Karpas-422 (cell line): ENCODE measurements around the gene DHRS7B. TPM values are rescaled to one million over a fixed set of nuclear protein-coding genes. Genes with fewer than 3 reads are reported as not detected.
A peak's percentile ranks its signal among the peaks of the same experiment; 100 is the strongest.

Experiments used
- DNase-seq: peaks from one replicate; pipeline ENCODE4 v3.0.0-alpha.2; 2015
- H2AFZ ChIP-seq: fragments of 200-600 bp; sonication (generic); 2 replicates; pipeline ENCODE4 v1.6.1; 2014; ENCODE audit warnings: antibody characterized with exemption, low read length, mixed read lengths
- H3K27ac ChIP-seq: fragments of 200-600 bp; sonication (generic); 2 replicates; pipeline ENCODE4 v1.5.1; 2014; ENCODE audit warnings: mild to moderate bottlenecking, low read length, moderate library complexity
- H3K27me3 ChIP-seq: fragments of 200-600 bp; sonication (generic); 2 replicates; pipeline ENCODE4 v1.6.1; 2014; ENCODE audit warnings: low read length, mixed read lengths
- H3K36me3 ChIP-seq: fragments of 200-600 bp; sonication (generic); 2 replicates; pipeline ENCODE4 v1.6.1; 2014; ENCODE audit warnings: low read length, mixed read lengths; ENCODE audit not compliant: insufficient read depth
- H3K4me1 ChIP-seq: fragments of 200-600 bp; sonication (generic); 2 replicates; pipeline ENCODE4 v1.6.1; 2014; ENCODE audit warnings: mild to moderate bottlenecking, low read length, mixed read lengths
- H3K4me2 ChIP-seq: fragments of 200-600 bp; sonication (generic); 2 replicates; pipeline ENCODE4 v1.6.1; 2014; ENCODE audit warnings: low read length, low read depth, mild to moderate bottlenecking; ENCODE audit not compliant: poor library complexity, severe bottlenecking
- H3K4me3 ChIP-seq: fragments of 200-600 bp; sonication (generic); 2 replicates; pipeline ENCODE4 v1.5.1; 2014; ENCODE audit warnings: mild to moderate bottlenecking, antibody characterized with exemption, low read length, mixed read lengths
- H3K79me2 ChIP-seq: fragments of 200-600 bp; sonication (generic); 2 replicates; pipeline ENCODE4 v1.6.1; 2014; ENCODE audit warnings: mild to moderate bottlenecking, low read length, mixed read lengths
- H3K9ac ChIP-seq: fragments of 200-600 bp; sonication (generic); 2 replicates; pipeline ENCODE4 v1.6.0; 2014; ENCODE audit warnings: low read length
- H3K9me2 ChIP-seq: fragments of 200-600 bp; sonication (generic), shearing (Covaris generic); replicated peaks from 2 replicates; pipeline ENCODE4 v1.6.0; 2014; ENCODE audit warnings: mild to moderate bottlenecking, low read length, moderate library complexity; ENCODE audit not compliant: insufficient read depth
- H3K9me3 ChIP-seq: fragments of 300-700, 200-600 bp; sonication (generic); 2 replicates; pipeline ENCODE4 v1.6.1; 2014; ENCODE audit warnings: low read length, mixed read lengths
- H4K20me1 ChIP-seq: fragments of 200-600 bp; sonication (generic); 2 replicates; pipeline ENCODE4 v1.6.1; 2014; ENCODE audit warnings: mild to moderate bottlenecking, antibody characterized with exemption, low read length, low read depth; ENCODE audit not compliant: insufficient read depth
- total RNA-seq: library from RNA; depleted of rRNA; stranded (reverse); fragments of >200 nt; shearing (Covaris generic); gene quantifications from 2 replicates; pipeline ENCODE4 v1.2.3, GENCODE V29; 2014; ENCODE audit warnings: low replicate concordance

The DHRS7B gene
- total RNA-seq, 1 experiment from 2014 or later, result 2.2 TPM

DNA sequence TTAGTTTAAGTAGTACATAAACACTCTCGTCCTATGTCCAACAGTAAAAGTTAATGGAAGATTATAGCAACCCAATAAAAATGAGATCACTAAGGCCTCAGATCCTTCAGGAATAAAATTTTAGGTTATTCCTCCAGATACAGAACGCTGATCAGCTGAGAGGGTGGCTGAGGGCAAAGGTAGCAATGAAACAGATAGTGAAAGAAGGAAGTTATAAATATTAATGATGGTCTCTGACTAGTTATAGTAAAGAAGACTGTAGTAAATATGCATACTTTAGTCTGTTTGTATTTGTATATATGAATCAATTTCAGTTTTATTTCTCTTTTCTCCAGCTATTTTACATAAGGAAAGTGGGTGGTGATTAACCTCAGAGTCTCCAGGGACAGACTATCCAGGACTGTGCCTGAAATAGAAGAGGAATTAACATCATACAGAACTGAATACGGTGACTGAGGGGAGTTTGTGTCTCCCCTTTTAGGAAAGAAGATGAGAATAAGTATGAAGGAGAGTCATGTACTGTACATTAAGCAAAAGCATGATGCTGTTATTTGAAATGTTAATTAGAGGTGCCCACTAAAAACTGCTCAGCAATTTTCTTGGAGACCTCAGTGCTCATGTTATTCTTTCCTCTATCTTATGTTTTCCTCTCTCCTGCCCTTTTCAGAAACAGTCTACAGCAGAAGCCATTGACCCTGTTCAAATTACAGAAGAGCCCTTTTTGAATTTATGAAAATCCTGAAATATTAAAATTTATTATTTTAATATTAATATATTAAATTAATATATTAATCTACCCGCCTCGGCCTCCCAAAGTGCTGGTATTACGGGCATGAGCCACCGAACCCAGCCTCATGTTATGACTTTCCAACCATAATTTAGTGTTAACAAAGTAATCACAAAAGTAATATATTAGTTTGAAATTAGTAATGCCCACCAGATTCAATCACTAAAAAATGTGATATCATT, 36.5 kb upstream of the DHRS7B start:
- Histone ChIP-seq H3K9me3 (no peaks in the 10 kb centered on the region), H3K27me3 (no peaks in the 10 kb centered on the region), H3K9me2 (no peaks in the 10 kb centered on the region), H3K27ac (peak overlapping the region; percentile 89), H2AFZ (no peak overlapping the region), H3K4me3 (peak overlapping the region; percentile 52), H3K4me2 (peak overlapping the region; percentile 66), H3K4me1 (peaks cover 23% of the 10 kb centered on the region), H3K79me2 (peaks cover 31% of the 10 kb centered on the region), H4K20me1 (no peaks in the 10 kb centered on the region), H3K9ac (peak overlapping the region; percentile 55), H3K36me3 (no peaks in the 10 kb centered on the region)
- DNase-seq, result peak; percentile 51

DNA sequence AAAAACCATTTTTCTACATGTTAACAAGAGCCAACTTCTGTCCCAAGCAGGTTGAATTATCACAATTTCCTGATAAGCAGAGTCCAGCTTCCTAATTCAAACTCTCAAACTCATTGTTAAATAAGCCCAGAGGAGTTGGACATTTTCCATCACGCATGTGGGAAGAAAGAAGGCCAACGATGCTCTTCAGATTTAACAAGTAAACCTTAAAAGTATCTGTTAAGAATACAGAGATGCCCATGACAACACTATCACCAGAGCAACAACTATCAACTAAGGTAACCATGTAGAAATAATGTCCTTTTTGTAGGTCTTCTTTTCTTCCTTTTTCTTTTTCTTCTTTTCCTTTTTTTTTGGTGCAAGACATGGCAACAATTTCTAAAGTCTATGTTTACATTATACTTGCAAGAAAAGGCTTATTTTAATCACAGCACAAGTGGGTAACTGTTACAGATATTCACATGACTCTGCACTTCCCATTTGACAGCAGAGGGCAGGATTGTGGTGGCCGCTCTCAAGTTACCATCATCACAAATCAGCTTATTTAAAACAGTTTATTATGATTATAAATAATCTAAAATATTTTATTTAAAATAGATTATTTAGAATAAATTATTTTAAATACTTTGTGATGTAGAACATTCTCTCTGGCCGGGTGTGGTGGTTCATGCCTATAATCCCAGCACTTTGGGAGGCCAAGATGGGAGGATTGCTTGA, 35.7 kb upstream of the DHRS7B start:
- Histone ChIP-seq H4K20me1 (no peaks in the 10 kb centered on the region), H2AFZ (no peak overlapping the region), H3K4me1 (peaks cover 26% of the 10 kb centered on the region), H3K4me3 (peak overlapping the region; percentile 26; the same call in 1 of the 2 replicates), H3K4me2 (peak overlapping the region; percentile 66), H3K9me3 (no peaks in the 10 kb centered on the region), H3K9ac (peak overlapping the region; percentile 43), H3K9me2 (no peaks in the 10 kb centered on the region), H3K36me3 (no peaks in the 10 kb centered on the region), H3K27ac (peak overlapping the region; percentile 89), H3K79me2 (peaks cover 37% of the 10 kb centered on the region), H3K27me3 (no peaks in the 10 kb centered on the region)
- DNase-seq, result peak; percentile 57

DNA sequence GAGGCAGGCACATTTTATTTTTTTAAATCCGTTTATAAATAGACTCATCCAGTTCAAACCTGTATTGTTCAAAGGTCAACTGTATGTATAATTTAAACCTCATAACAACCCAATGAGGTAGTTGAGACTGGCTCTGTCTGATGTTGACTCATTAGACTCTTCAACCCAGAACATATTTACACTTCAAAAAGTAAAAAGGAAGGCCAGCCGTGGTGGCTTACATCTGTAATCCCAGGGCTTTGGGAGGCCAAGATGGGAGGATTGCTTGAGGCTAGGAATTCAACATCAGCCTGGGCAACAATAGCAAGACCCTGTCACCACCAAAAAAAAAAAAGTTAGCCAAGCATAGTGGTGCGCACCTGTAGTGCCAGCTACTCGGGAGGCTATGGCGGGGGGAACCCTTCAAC, 32.5 kb upstream of the DHRS7B start:
- Histone ChIP-seq H3K4me1 (peaks cover 39% of the 10 kb centered on the region), H3K36me3 (no peaks in the 10 kb centered on the region), H3K9me2 (no peaks in the 10 kb centered on the region), H3K9me3 (no peaks in the 10 kb centered on the region), H3K4me3 (no peak overlapping the region), H3K27me3 (no peaks in the 10 kb centered on the region), H3K27ac (no peak overlapping the region), H3K79me2 (peaks cover 44% of the 10 kb centered on the region), H3K4me2 (no peak overlapping the region), H2AFZ (no peak overlapping the region), H4K20me1 (no peaks in the 10 kb centered on the region), H3K9ac (no peak overlapping the region)
- DNase-seq, result no peak

DNA sequence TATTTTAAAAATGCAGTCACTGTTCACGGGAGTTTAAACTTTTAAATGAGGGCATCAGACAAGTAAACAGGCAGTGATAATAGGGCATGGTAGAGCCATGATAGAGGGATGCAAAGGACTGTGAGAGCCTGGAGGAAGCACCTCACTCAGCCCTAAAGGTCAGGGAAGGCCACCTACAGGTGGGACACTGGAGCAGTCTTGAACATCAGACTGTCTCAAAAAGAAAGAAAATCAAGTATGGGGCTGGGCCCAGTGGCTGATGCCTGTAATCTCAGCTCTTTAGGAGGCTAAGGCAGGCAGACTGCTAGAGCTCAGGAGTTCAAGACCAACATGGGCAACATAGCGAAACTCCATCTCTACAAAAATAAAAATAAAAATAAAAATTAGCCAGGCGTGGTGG, 31.0 kb upstream of the DHRS7B start:
- peaks cover 32% of the 10 kb centered on the region for H3K4me1 ChIP-seq
- DNase-seq, result peak; percentile 72
- no peaks in the 10 kb centered on the region for H4K20me1 ChIP-seq
- peaks cover 35% of the 10 kb centered on the region for H3K79me2 ChIP-seq
- H3K9ac ChIP-seq, result no peak overlapping the region
- no peaks in the 10 kb centered on the region for H3K9me3 ChIP-seq
- no peak overlapping the region for H3K4me3 ChIP-seq
- no peaks in the 10 kb centered on the region for H3K27me3 ChIP-seq
- H3K4me2 ChIP-seq, result no peak overlapping the region
- no peaks in the 10 kb centered on the region for H3K9me2 ChIP-seq
- H3K27ac ChIP-seq, result 0 out of 2 replicates have a peak overlapping the region, but pooled peaks have one; percentile 15
- no peak overlapping the region for H2AFZ ChIP-seq
- no peaks in the 10 kb centered on the region for H3K36me3 ChIP-seq

DNA sequence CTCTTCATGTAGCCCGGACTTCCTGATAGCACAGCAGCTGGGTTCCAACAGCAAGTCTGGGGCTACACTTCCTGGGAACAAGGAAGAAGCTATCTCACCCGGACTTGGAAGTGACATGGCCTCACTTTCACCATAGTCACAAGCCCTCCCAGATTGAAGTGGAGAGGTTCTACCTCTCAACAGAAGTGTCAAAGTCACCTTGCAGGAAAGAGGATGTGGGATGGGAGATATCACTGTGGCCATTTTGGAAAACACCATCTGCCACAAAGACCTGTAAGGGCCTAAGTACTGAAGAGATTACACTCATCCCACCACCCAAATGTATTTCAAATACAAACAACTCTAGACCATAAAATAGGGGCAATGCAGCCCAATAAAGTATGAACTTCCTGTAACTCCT, 29.9 kb upstream of the DHRS7B start:
- Histone ChIP-seq H3K27me3 (no peaks in the 10 kb centered on the region), H3K9me2 (no peaks in the 10 kb centered on the region), H3K27ac (no peak overlapping the region; the same call in 1 of the 2 replicates), H4K20me1 (no peaks in the 10 kb centered on the region), H3K4me3 (no peak overlapping the region), H3K9ac (no peak overlapping the region), H3K79me2 (peaks cover 35% of the 10 kb centered on the region), H3K36me3 (no peaks in the 10 kb centered on the region), H3K9me3 (no peaks in the 10 kb centered on the region), H3K4me2 (peak overlapping the region; percentile 4), H3K4me1 (peaks cover 29% of the 10 kb centered on the region), H2AFZ (no peak overlapping the region)
- DNase-seq, result no peak

DNA sequence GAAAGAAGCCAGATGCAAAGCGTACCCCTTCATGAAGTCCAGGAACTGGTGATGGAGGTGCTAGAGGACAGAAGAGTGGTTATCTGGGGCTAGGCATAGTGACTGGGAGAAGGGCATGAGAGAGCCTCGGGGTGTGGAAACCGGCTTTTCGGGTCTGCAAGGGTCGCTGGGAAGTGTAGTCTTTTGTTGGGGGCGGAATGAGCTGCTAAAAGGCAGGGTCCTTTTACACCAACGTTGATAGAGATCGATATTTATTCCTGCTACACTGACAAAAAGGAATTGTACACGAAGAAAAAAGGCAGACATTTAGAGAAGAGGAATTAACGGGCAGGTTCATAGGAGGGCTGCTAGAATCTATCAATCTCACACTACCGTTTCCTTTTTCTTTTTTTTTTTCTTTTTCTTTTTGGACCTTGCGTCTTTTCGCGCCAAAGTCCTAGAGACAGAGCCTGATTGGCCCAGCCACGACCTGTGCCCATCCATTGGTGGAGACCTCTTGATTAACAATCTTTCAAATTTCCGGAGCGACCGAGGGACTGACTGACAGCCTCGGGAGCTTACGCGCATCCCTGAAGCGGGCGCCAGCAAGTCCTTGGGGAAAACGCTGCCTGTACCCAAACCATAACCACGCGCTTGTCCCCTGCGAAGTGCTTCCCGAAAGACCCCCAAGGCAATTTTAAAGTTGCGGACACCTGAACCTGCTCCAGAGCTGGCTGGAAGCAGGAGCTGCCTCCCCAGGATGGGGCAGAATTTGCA, 27.7 kb upstream of the DHRS7B start:
- DNase-seq, result peak; percentile 97
- Histone ChIP-seq H3K27ac (peak overlapping the region; percentile 86), H3K9ac (peak overlapping the region; percentile 83), H4K20me1 (no peaks in the 10 kb centered on the region), H3K36me3 (no peaks in the 10 kb centered on the region), H2AFZ (peak overlapping the region; percentile 93), H3K9me2 (no peaks in the 10 kb centered on the region), H3K9me3 (no peaks in the 10 kb centered on the region), H3K4me3 (peak overlapping the region; percentile 97), H3K79me2 (peaks cover 35% of the 10 kb centered on the region), H3K27me3 (no peaks in the 10 kb centered on the region), H3K4me2 (peak overlapping the region; percentile 90), H3K4me1 (peaks cover 38% of the 10 kb centered on the region)

DNA sequence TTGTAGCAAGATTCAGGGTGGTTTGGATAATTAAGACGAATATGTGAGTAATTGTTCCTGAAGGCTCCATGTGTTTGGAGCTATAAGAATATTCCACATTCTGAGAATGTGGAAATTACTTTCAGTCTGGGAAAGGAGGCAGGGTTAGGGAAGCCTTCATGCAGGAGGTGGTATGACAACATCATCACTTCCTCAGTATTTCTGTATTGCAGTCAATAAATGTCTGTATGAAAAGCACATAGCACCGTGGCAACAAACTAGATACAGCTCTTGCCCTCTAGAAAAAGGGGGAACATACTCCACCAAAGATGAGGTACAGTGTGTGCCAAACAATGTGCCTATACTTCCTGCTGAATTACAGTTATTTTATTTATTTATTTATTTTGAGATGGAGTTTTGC, 26.1 kb upstream of the DHRS7B start:
- peak overlapping the region; percentile 90 for H3K4me2 ChIP-seq
- no peaks in the 10 kb centered on the region for H3K27me3 ChIP-seq
- peaks cover 23% of the 10 kb centered on the region for H3K79me2 ChIP-seq
- no peak for DNase-seq
- H3K9ac ChIP-seq, result peak overlapping the region; percentile 83
- no peaks in the 10 kb centered on the region for H3K9me2 ChIP-seq
- no peaks in the 10 kb centered on the region for H3K36me3 ChIP-seq
- no peak overlapping the region for H3K27ac ChIP-seq
- no peaks in the 10 kb centered on the region for H4K20me1 ChIP-seq
- peaks cover 38% of the 10 kb centered on the region for H3K4me1 ChIP-seq
- no peaks in the 10 kb centered on the region for H3K9me3 ChIP-seq
- peak overlapping the region; percentile 83 for H2AFZ ChIP-seq
- H3K4me3 ChIP-seq, result peak overlapping the region; percentile 97
